IPS-20b (cell line): ENCODE data around the gene RBM3.

Experiments
- H3K27ac ChIP-seq: one replicate; pipeline ENCODE4 v1.5.1; 2013; ENCODE audit warnings: low read length
- H3K27me3 ChIP-seq: 2 replicates; pipeline ENCODE4 v1.6.1; 2013; ENCODE audit warnings: mild to moderate bottlenecking, low read length, inconsistent platforms; ENCODE audit not compliant: insufficient read depth
- H3K36me3 ChIP-seq: 2 replicates; pipeline ENCODE4 v1.6.1; 2013; ENCODE audit warnings: low read depth, mild to moderate bottlenecking, inconsistent platforms, low read length, moderate library complexity; ENCODE audit not compliant: insufficient read depth
- H3K4me1 ChIP-seq: 2 replicates; pipeline ENCODE4 v1.6.1; 2013; ENCODE audit warnings: mild to moderate bottlenecking, control low read depth, inconsistent platforms, low read length, moderate library complexity; ENCODE audit not compliant: insufficient read depth
- H3K4me3 ChIP-seq: 2 replicates; pipeline ENCODE4 v1.5.1; 2013; ENCODE audit warnings: mild to moderate bottlenecking, low read length, inconsistent platforms
- H3K9ac ChIP-seq: 2 replicates; pipeline ENCODE4 v1.6.1; 2013; ENCODE audit warnings: low read depth, mild to moderate bottlenecking, inconsistent platforms, low read length, moderate library complexity
- H3K9me3 ChIP-seq: 2 replicates; pipeline ENCODE4 v1.6.1; 2013; ENCODE audit warnings: mild to moderate bottlenecking, low read depth, low read length, inconsistent platforms; ENCODE audit not compliant: insufficient read depth

Gene RBM3

DNA sequence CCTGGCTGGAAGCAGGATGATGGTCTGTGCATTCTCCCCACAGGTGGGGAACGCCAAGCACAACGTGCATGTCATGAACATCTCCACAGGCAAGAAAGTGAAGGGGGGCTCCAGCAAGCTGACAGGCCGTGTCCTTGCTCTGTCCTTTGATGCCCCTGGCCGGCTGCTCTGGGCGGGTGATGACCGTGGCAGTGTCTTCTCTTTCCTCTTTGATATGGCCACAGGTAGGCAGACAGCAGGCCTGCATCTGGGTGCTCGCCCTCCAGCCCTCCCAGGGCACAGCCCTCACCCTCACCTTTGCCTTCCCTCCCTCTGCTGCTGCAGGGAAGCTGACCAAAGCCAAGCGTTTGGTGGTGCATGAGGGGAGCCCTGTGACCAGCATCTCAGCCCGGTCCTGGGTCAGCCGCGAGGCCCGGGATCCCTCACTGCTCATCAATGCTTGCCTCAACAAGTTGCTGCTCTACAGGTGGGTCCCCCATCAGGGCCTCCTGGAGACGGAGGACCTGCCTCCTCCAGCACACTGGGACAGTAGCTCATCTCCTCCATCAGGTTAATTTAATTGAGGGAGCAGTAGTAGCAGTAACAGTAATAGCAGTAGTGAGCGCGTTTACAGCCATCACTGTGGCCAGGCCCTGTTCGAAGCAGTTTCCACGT lies 27.6 kb downstream of the RBM3 start:
- Histone ChIP-seq H3K27me3 (no peaks in the 10 kb centered on the region), H3K4me1 (no peaks in the 10 kb centered on the region; the same call in 1 of the 2 replicates), H3K36me3 (peaks cover 11% of the 10 kb centered on the region; the same call in 1 of the 2 replicates), H3K4me3 (no peak overlapping the region), H3K27ac (no peak overlapping the region), H3K9ac (no peak overlapping the region), H3K9me3 (no peaks in the 10 kb centered on the region)

DNA sequence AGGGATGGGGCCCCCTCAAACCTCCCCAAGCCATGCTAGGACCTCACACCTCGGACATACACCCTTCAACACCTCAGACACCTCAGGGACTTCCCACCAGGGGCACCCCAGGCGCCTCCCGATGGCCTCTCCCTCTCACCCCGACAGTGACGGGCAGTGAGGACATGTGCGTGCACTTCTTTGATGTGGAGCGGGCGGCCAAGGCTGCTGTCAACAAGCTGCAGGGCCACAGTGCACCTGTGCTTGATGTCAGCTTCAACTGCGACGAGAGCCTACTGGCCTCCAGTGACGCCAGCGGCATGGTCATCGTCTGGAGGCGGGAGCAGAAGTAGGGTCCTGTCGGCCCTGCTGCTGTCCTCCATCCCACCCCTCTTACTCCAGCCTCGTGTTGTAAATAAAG lies 30.4 kb downstream of the RBM3 start:
- H3K9me3 ChIP-seq, result no peaks in the 10 kb centered on the region
- no peak overlapping the region for H3K4me3 ChIP-seq
- H3K36me3 ChIP-seq, result peaks cover 8% of the 10 kb centered on the region; the same call in 1 of the 2 replicates
- H3K4me1 ChIP-seq, result no peaks in the 10 kb centered on the region; the same call in 1 of the 2 replicates
- no peak overlapping the region for H3K9ac ChIP-seq
- no peak overlapping the region for H3K27ac ChIP-seq
- H3K27me3 ChIP-seq, result no peaks in the 10 kb centered on the region

DNA sequence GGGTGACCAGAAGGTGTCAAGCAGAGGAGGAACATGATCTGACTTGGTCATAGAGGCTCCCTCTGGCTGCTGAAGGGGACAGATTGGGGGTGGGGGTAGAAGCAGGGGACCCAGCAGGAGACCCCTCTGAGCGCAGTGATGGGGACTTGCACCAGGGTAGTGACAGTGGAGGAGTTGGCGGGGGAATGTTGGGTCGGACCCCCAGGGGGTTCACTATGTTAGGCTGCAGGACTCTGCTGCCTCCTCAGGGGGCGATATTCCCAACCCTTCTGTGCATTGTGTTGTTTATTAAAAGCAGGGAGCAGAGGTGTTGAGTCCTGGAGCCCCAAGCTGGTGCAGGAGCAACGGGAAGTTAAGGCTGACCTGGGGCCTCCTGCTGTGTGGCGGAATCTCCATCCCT lies 31.8 kb downstream of the RBM3 start:
- Histone ChIP-seq H3K27ac (no peak overlapping the region), H3K9me3 (no peaks in the 10 kb centered on the region), H3K27me3 (no peaks in the 10 kb centered on the region), H3K9ac (no peak overlapping the region), H3K4me3 (no peak overlapping the region), H3K4me1 (no peaks in the 10 kb centered on the region; the same call in 1 of the 2 replicates), H3K36me3 (no peaks in the 10 kb centered on the region)

DNA sequence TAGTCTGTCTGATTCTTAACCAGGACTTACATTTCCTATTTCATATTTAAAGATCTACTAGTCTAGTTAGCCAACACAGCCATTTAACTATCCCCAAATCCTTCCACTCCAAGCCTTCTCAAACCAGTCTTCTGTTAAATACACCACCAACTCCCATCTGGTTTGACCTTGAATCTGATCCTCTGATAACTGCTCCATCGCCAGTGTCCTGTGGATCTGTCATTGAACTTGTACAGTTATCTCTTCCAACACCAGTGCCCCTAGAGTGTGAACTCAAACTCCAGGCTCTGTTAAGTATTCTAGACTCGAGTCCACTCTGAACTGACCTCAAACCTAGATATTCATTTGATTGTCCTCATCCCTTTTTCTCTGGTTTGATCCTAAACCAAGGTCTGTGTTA lies 37.4 kb downstream of the RBM3 start:
- no peaks in the 10 kb centered on the region for H3K27me3 ChIP-seq
- H3K36me3 ChIP-seq, result no peaks in the 10 kb centered on the region
- H3K27ac ChIP-seq, result no peak overlapping the region
- H3K9ac ChIP-seq, result no peak overlapping the region
- no peak overlapping the region for H3K4me3 ChIP-seq
- H3K4me1 ChIP-seq, result no peaks in the 10 kb centered on the region
- H3K9me3 ChIP-seq, result no peaks in the 10 kb centered on the region

DNA sequence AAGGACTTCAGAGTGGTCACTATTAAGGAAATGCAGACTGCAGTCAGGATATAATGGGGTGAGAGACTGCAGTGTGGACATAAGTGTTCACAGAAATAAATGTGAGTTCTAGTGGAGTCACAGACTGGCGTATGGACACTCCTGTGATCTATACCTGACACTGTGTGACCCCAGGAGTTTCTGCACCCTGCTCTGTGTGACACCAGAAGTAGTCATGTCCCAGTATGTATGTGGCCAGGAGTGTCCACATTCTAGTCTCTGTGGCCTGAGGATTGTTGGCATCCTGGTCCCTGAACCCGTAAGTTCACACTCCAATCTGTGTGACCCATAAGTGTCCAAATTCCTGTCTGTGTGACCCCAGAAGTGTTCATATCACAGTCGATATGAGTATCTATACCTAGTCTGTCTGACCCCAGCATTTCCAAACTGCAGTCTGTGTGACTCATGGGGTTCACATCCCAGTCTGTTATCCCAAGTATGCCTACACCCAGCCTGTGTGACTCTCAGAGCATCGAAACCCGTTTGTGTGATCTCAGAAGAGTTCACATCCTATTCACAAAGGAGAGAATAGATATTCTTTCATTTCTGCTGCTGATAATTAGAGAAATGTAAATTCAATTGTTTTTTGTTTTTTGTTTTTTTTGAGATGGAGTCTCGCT lies 39.3 kb downstream of the RBM3 start:
- H3K9ac ChIP-seq, result no peak overlapping the region
- no peak overlapping the region for H3K4me3 ChIP-seq
- H3K9me3 ChIP-seq, result no peaks in the 10 kb centered on the region

DNA sequence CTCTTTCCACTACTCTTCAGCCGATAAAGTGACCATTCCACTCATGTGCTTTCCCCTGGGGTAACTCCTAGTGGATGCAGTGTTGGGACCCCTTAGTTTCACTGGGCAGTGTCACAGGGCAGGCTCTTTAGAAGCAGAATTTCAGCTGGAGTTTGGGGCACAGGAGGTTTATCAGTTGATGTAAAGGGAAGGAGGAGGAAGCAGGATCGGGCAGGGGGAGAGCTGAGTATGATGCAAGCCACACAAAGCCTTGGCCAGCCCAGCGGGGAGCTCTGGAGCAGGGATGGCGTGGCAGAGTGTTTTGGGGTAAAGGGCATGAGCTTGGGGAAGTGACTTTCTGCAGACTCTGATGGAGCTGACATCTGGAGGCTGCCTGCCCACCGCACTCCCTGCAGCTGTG lies 42.3 kb downstream of the RBM3 start:
- Histone ChIP-seq H3K4me3 (no peak overlapping the region), H3K27ac (no peak overlapping the region), H3K4me1 (no peaks in the 10 kb centered on the region), H3K36me3 (no peaks in the 10 kb centered on the region), H3K27me3 (no peaks in the 10 kb centered on the region), H3K9ac (no peak overlapping the region; the same call in 1 of the 2 replicates), H3K9me3 (no peaks in the 10 kb centered on the region)

More for the DNA sequence above, 39.3 kb downstream of the RBM3 start:
- Histone ChIP-seq H3K27ac (no peak overlapping the region), H3K4me1 (no peaks in the 10 kb centered on the region), H3K36me3 (no peaks in the 10 kb centered on the region), H3K27me3 (no peaks in the 10 kb centered on the region)

DNA sequence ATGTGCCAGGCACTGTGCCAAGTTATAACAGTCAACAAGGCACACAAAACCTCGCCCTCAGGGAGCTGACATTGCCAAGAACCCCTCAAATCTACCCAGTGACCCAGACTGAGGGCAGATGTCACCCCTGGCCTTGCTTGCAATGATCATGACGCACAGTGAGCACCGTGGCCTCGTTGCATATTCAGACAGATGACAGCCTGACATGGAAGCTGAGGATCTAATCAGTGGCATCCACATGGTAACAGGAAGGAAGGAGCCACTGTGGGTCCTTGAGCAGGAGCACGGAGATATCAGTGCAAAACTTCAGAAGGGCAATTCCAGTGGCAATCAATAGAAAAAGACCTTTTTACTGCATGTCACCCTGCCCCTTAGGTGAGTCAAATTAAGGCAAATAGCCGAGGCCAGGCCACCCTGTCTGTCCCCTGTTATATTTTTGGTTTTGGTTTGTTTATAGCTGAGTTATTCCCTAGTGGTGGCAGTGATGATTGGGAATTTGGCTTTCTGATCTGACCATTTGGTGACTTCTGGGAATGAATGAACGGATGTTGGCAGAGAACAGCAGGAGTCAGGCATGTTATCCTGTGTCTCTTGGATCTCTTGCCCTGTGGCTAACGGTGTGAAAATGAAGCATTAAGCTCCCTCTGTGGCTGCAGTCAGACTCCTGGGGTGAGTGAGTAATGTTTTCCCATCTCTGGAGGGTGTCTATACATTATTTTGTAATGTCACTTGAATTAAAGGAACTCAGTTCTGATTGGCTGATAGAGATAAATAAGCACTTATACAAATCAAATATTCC lies 43.5 kb downstream of the RBM3 start:
- Histone ChIP-seq H3K4me3 (no peak overlapping the region), H3K27me3 (no peaks in the 10 kb centered on the region), H3K9me3 (no peaks in the 10 kb centered on the region), H3K36me3 (no peaks in the 10 kb centered on the region), H3K4me1 (no peaks in the 10 kb centered on the region), H3K27ac (no peak overlapping the region), H3K9ac (no peak overlapping the region)

DNA sequence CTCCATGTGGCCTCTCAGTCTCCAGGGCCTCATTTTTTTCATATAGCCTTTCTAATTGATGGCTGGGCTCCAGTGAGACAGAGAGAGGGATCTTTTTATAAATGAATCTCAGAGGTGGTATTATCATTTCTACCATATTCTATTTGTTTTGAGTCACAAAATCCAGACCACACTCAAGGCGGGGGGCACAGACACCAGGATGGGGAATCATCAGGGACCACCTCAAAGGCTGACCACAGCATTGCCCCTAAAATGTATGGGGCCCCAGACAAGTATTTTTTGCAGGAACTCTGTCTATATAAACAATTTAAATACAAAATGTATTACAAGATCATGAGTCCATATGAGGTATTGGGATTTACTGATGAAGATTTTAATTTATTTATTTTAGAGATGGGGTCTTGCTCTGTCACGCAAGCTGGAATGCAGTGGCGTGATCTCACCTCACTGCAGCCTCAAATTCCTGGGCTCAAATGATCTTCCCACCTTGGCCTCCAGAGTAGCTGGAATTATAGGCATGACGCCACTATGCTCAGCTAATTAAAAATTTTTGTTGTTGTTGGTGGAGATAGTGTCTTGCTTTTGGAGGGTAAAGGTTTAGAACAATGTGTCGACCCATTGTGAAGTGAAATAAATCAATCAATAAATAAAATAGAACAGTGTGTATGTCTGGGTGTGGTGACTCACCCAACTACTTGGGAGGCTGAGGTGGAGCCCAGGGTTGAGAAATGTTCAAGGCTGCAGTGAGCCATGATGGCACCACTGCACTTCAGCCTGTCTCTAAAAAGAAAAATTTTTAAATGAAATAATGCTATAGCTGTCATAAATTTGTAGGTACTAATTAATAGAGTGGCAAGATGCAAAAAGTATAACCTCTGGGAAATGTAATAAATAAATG lies 52.4 kb downstream of the RBM3 start:
- Histone ChIP-seq H3K27ac (no peak overlapping the region), H3K4me1 (no peaks in the 10 kb centered on the region), H3K36me3 (no peaks in the 10 kb centered on the region), H3K4me3 (no peak overlapping the region), H3K9me3 (no peaks in the 10 kb centered on the region), H3K9ac (no peak overlapping the region), H3K27me3 (no peaks in the 10 kb centered on the region)
